ENCODE data around the gene ZNF91.
A peak's percentile ranks its signal among the peaks of the same experiment; 100 is the strongest.

DNA sequence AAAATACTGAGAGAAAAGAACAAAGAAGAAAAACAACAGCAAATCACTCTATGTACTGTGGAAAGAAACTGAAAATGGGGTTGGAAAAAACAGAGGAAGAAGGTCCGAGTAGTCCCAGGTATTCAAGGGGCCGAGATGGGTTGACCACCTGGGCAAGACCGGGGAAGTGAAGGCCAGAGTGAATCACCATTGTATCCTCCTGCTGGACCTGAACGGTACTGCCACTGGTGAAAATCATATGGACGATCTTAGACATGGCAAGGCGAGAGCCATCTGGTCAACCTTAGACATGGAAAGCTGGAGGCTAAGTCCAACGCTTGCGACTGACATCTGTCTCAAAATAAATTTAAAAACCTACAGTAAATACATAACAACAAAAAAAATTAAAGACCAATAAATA is 44.4 kb upstream of the ZNF91 start:
- TF ChIP-seq, protein P1, sequence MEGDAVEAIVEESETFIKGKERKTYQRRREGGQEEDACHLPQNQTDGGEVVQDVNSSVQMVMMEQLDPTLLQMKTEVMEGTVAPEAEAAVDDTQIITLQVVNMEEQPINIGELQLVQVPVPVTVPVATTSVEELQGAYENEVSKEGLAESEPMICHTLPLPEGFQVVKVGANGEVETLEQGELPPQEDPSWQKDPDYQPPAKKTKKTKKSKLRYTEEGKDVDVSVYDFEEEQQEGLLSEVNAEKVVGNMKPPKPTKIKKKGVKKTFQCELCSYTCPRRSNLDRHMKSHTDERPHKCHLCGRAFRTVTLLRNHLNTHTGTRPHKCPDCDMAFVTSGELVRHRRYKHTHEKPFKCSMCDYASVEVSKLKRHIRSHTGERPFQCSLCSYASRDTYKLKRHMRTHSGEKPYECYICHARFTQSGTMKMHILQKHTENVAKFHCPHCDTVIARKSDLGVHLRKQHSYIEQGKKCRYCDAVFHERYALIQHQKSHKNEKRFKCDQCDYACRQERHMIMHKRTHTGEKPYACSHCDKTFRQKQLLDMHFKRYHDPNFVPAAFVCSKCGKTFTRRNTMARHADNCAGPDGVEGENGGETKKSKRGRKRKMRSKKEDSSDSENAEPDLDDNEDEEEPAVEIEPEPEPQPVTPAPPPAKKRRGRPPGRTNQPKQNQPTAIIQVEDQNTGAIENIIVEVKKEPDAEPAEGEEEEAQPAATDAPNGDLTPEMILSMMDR (conservative IDR thresholded peaks at IDR 0.05) = peak; percentile 21
- no peak for TF ChIP-seq EZH2 (IDR thresholded peaks at IDR 0.05; ENCODE audit: low read depth)
